Fibroblast of lung (primary cell): ENCODE results near the gene SYTL1. TPM values are rescaled to one million over a fixed set of nuclear protein-coding genes. Genes with fewer than 3 reads are reported as not detected.

ENCODE experiments used
- DNase-seq, 2 donors: peaks; one replicate each; pipeline versions ENCODE4 v3.0.0 to v3.0.0-alpha.2; 2010; ENCODE audit warnings: low read depth in 2 of 2
- H2AFZ ChIP-seq: 2 replicates; pipeline ENCODE4 v1.5.1; 2012; ENCODE audit warnings: low read length, control low read depth, inconsistent platforms
- H3K27ac ChIP-seq: 2 replicates; pipeline ENCODE4 v1.5.1; 2011; ENCODE audit warnings: low read length, control low read depth; ENCODE audit not compliant: insufficient read depth
- H3K27me3 ChIP-seq: 2 replicates; pipeline ENCODE4 v1.5.1; 2011; ENCODE audit warnings: mild to moderate bottlenecking, low read length; ENCODE audit not compliant: control insufficient read depth, insufficient read depth
- H3K36me3 ChIP-seq: 2 replicates; pipeline ENCODE4 v1.5.1; 2011; ENCODE audit warnings: low read length; ENCODE audit not compliant: control insufficient read depth, insufficient read depth
- H3K4me1 ChIP-seq: 2 replicates; pipeline ENCODE4 v1.5.1; 2011; ENCODE audit warnings: low read length; ENCODE audit not compliant: control insufficient read depth, insufficient read depth; ENCODE audit errors: extremely low read depth
- H3K4me2 ChIP-seq: 2 replicates; pipeline ENCODE4 v1.5.1; 2011; ENCODE audit warnings: low read length, control low read depth; ENCODE audit not compliant: insufficient read depth; ENCODE audit errors: extremely low read depth
- H3K4me3 ChIP-seq, 4 experiments: fragments of 200-600 bp in 1 of 4; sonication (generic) in 1 of 4; replicated peaks in 1 of 4; 2 replicates each; pipeline ENCODE4 v1.5.1; 2011 to 2016; ENCODE audit warnings: low read length in 4 of 4, low read depth in 3 of 4, mild to moderate bottlenecking in 3 of 4, control low read depth in 2 of 4, inconsistent platforms in 1 of 4, mixed read lengths in 1 of 4; ENCODE audit not compliant: insufficient read depth in 1 of 4; ENCODE audit errors: control extremely low read depth in 1 of 4
- H3K79me2 ChIP-seq: 2 replicates; pipeline ENCODE4 v1.5.1; 2012; ENCODE audit warnings: mild to moderate bottlenecking, low read length, inconsistent platforms; ENCODE audit not compliant: control insufficient read depth, insufficient read depth
- H3K9ac ChIP-seq: 2 replicates; pipeline ENCODE4 v1.5.1; 2011; ENCODE audit warnings: mild to moderate bottlenecking, low read length, control low read depth; ENCODE audit not compliant: insufficient read depth
- H3K9me3 ChIP-seq: 2 replicates; pipeline ENCODE4 v1.5.1; 2012; ENCODE audit warnings: low read depth, low read length; ENCODE audit not compliant: control insufficient read depth, insufficient read depth
- H4K20me1 ChIP-seq: 2 replicates; pipeline ENCODE4 v1.5.1; 2011; ENCODE audit warnings: low read length; ENCODE audit not compliant: control insufficient read depth, insufficient read depth; ENCODE audit errors: extremely low read depth
- EZH2 ChIP-seq: IDR thresholded peaks from 2 replicates; pipeline ENCODE4 v1.5.1; 2012; ENCODE audit warnings: low read length, control low read depth, mild to moderate bottlenecking; ENCODE audit errors: missing control alignments
- polyA plus RNA-seq, 2 donors: library from polyadenylated mRNA; depleted of rRNA in 1 of 2; stranded (reverse) in 1 of 2; unstranded in 1 of 2; fragments of >200 nt; gene quantifications; 2 replicates each; pipeline ENCODE4 v1.2.1, GENCODE V29; 2011 to 2012; ENCODE audit warnings: missing spikeins in 1 of 2
- total RNA-seq: library from RNA; depleted of rRNA; stranded (reverse); fragments of >200 nt; gene quantifications from 2 replicates; pipeline ENCODE4 v1.2.1, GENCODE V29; 2014
- TF ChIP-seq, protein P1 (sequence below), 2 donors: IDR thresholded peaks in 1 of 2; conservative IDR thresholded peaks in 1 of 2; 1 replicate in 1 of 2; 2 replicates in 1 of 2; pipeline ENCODE4 v1.5.1; 2011 to 2012; ENCODE audit warnings: low read length in 2 of 2, control low read depth in 1 of 2, inconsistent platforms in 1 of 2, low read depth in 1 of 2, mild to moderate bottlenecking in 1 of 2

The SYTL1 gene
- total and polyA plus RNA-seq, 2 donors (not counting 1 experiment from before 2014, with no cell fraction given), result 0.02 to 0.17 TPM

DNA sequence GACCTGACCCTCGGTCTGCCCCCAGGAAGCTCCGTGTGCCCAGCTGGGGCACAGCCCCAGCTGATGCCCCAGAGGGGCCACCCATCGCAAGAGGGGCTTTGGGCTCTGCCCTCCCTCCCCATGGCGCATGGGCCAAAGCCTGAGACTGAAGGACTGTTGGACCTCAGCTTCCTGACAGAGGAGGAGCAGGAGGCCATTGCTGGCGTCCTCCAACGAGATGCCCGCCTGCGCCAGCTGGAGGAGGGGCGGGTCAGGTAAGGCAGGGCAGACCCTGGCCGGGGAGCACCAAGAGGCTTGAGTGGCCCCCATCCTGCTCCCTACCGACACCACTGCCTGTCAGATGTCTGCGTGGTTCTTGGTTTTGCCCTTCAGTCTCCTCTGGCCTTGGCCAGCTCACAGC is 3.5 kb downstream of the SYTL1 start:
- Histone ChIP-seq H3K79me2 (no peaks in the 10 kb centered on the region), H3K4me2 (no peak overlapping the region), H3K4me3 (no peak overlapping the region), H4K20me1 (no peaks in the 10 kb centered on the region), H3K27ac (no peak overlapping the region), H3K36me3 (no peaks in the 10 kb centered on the region), H2AFZ (no peak overlapping the region), H3K9ac (no peak overlapping the region), H3K27me3 (no peaks in the 10 kb centered on the region), H3K4me1 (peaks cover 8% of the 10 kb centered on the region), H3K9me3 (no peaks in the 10 kb centered on the region)
- TF ChIP-seq EZH2, result no peak
- TF ChIP-seq, protein P1, sequence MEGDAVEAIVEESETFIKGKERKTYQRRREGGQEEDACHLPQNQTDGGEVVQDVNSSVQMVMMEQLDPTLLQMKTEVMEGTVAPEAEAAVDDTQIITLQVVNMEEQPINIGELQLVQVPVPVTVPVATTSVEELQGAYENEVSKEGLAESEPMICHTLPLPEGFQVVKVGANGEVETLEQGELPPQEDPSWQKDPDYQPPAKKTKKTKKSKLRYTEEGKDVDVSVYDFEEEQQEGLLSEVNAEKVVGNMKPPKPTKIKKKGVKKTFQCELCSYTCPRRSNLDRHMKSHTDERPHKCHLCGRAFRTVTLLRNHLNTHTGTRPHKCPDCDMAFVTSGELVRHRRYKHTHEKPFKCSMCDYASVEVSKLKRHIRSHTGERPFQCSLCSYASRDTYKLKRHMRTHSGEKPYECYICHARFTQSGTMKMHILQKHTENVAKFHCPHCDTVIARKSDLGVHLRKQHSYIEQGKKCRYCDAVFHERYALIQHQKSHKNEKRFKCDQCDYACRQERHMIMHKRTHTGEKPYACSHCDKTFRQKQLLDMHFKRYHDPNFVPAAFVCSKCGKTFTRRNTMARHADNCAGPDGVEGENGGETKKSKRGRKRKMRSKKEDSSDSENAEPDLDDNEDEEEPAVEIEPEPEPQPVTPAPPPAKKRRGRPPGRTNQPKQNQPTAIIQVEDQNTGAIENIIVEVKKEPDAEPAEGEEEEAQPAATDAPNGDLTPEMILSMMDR (conservative IDR thresholded peaks at IDR 0.05 in 1 of 2, IDR thresholded peaks at IDR 0.05 in 1 of 2; ENCODE audit: low read depth in 1 of 2, low read length in 2 of 2), result no peak
- no peak for DNase-seq

DNA sequence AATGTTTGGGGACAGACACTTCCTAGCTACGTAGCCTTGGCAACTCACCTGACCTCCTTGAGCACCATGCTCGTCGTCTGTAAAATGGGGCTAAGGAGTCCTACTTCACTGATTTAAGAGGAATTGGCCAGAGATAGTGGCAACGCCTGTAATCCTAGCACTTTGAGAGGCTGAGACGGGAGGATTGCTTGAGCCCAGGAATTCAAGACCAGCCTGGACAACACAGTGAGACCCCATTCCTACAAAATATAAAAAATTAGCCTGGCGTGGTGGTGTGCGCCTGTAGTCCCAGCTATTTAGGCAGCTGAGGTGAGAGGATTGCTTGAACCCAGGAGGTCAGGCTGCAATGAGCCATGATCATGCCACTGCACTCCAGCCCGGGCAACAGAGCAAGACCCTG is 4.5 kb downstream of the SYTL1 start:
- no peak for DNase-seq
- Histone ChIP-seq H3K4me2 (no peak overlapping the region), H3K4me3 (no peak overlapping the region), H3K9ac (no peak overlapping the region), H3K4me1 (peaks cover 4% of the 10 kb centered on the region), H3K27me3 (no peaks in the 10 kb centered on the region), H3K79me2 (no peaks in the 10 kb centered on the region), H3K27ac (no peak overlapping the region), H3K9me3 (no peaks in the 10 kb centered on the region), H4K20me1 (no peaks in the 10 kb centered on the region), H3K36me3 (no peaks in the 10 kb centered on the region), H2AFZ (no peak overlapping the region)
- TF ChIP-seq, protein P1 (conservative IDR thresholded peaks at IDR 0.05 in 1 of 2, IDR thresholded peaks at IDR 0.05 in 1 of 2; ENCODE audit: low read depth in 1 of 2, low read length in 2 of 2), result no peak
- TF ChIP-seq EZH2, result no peak

DNA sequence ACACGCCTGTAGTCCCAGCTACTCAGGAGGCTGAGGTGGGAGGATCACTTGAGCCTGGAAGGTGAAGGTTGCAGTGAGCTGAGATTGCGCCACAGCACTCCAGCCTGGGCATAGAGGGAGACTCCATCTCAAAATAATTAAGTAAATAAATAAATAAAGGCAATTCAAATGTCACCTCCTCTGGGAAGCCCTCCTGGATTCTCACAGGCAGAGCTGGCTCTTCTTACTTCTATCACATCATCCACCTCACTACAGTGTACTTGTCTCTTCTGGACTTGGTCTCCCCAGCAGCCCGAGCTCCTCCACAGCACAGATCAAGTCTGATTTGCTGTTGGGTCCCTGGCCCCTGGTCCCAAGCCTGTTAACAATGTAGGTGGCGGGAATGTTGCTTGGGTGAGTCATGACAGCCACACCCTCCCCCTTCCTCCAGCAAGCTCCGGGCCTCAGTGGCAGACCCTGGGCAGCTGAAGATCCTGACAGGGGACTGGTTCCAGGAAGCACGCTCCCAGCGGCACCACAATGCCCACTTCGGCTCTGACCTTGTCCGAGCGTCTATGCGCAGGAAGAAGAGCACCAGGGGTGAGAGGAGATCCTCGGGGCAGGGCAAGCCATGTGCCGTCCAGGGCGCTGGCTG is 5.3 kb downstream of the SYTL1 start:
- no peak overlapping the region for H2AFZ ChIP-seq
- H3K4me2 ChIP-seq, result no peak overlapping the region
- no peaks in the 10 kb centered on the region for H3K36me3 ChIP-seq
- H3K27ac ChIP-seq, result no peak overlapping the region
- no peaks in the 10 kb centered on the region for H4K20me1 ChIP-seq
- H3K4me3 ChIP-seq, result no peak overlapping the region
- H3K9me3 ChIP-seq, result no peaks in the 10 kb centered on the region
- H3K27me3 ChIP-seq, result no peaks in the 10 kb centered on the region
- TF ChIP-seq, protein P1 (conservative IDR thresholded peaks at IDR 0.05 in 1 of 2, IDR thresholded peaks at IDR 0.05 in 1 of 2; ENCODE audit: low read depth in 1 of 2, low read length in 2 of 2), result no peak
- no peak for TF ChIP-seq EZH2
- peak in 1 of 2 donors; percentile 38 for DNase-seq
- no peaks in the 10 kb centered on the region for H3K4me1 ChIP-seq
- H3K9ac ChIP-seq, result no peak overlapping the region
- H3K79me2 ChIP-seq, result no peaks in the 10 kb centered on the region
